Suprapubic skin (tissue), 4 donors: ENCODE results near the gene IL22RA2.

ENCODE experiments used
- CTCF ChIP-seq, 2 donors: fragments of 200-600 bp in 1 of 2; fragments of 450-650 bp in 1 of 2; sonication (generic) in 1 of 2; IDR thresholded peaks; one replicate each; pipeline ENCODE4 v1.5.1; 2016 to 2019; ENCODE audit warnings: antibody characterized with exemption in 2 of 2, mild to moderate bottlenecking in 1 of 2, moderate library complexity in 1 of 2
- EP300 ChIP-seq: sonication (generic); formaldehyde crosslinking; IDR thresholded peaks from one replicate; pipeline ENCODE4 v1.6.1; 2017; ENCODE audit warnings: antibody characterized with exemption
- POLR2A ChIP-seq, 2 donors: fragments of 450-650 bp; IDR thresholded peaks; one replicate each; pipeline ENCODE4 v1.6.1; 2017; ENCODE audit warnings: antibody characterized with exemption in 2 of 2, mild to moderate bottlenecking in 2 of 2, moderate library complexity in 2 of 2
- POLR2AphosphoS5 ChIP-seq, 3 donors: sonication (generic); formaldehyde crosslinking; IDR thresholded peaks; one replicate each; pipeline ENCODE4 v1.6.1; 2017; ENCODE audit warnings: antibody characterized with exemption in 3 of 3

DNA sequence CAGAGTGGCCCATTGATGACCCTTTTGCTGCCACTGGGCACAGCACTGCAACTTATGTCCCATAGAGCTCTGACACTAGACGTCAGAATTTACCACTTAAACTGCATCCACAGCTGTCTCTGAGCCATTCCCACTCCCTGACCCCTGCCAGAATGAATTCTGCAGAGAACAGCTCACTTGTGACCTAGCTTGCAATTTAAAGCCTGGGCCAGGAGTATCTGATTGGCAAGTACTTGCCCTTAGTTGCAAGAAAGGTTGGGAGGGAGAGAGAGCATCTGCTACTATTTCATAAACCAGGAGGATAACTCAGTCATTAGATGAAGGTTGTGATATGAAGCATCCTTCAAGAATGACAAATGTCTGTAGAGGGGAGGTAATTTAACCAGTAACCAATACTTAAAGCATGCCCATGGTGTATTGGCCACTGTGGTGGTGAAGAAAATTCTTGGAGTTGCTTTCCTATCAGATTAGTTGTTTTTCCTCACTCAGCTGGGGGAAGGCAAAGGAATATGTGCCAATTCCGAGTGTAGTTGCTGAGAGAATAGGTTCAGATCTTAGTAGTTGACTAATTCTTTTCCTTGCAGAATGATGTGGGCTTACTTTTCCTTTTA is 46.5 kb downstream of the IL22RA2 start:
- no peak for TF ChIP-seq CTCF (IDR thresholded peaks at IDR 0.05)
- TF ChIP-seq POLR2A (IDR thresholded peaks at IDR 0.05) = no peak
- no peak for TF ChIP-seq EP300
- TF ChIP-seq POLR2AphosphoS5 (IDR thresholded peaks at IDR 0.05) = no peak
